ENCODE results near the gene SLC25A44. TPM values are rescaled to one million over a fixed set of nuclear protein-coding genes. Genes with fewer than 3 reads are reported as not detected.
"Not testable (repeated sequence)": the region's sequence is repeated elsewhere in the genome, so short reads cannot be mapped to it uniquely, and the experiment has no call there.

SLC25A44 gene
- total RNA-seq, 1 donor from 2014 or later, result 5.8 TPM

DNA sequence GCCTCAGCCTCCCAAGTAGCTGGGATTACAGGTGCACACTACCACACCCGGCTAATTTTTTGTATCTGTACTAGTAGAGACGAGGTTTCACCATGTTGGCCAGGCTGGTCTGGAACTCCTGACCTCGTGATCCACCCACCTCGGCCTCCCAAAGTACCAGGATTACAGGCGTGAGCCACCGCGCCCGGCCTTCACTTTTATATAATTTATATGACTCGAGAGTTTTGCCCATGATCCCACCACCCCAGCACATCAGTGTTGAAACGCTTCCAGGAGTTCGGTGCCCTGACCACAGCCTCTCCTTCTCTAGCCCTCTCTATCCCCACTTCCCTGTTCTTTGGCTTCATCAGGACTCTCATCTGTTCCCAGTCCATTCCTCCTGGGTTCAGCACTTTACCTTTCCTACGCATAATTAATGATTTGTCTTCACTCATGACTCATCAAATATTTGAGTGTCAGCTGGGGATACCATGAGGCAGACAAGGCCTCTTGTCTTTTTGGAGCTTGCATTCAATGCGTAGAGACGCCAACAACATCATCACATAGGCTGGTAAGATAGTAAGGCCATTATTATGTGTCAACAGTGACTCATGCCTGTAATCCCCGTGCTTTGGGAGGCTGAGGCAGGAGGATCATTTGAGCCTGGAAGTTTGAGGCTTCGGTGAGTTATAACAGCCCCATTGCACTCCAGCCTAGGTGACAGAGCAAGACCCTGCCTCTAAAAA lies 20.3 kb downstream of the SLC25A44 start:
- DNase-seq (ENCODE audit: low read depth), result peak; percentile 83
- FAIRE-seq, result no peak
- H3K4me3 ChIP-seq (ENCODE audit: low read depth, low read length), result no peak overlapping the region
- peaks cover 6% of the 10 kb centered on the region for H3K36me3 ChIP-seq (ENCODE audit: control insufficient read depth, insufficient read depth, low read length)
- no peaks in the 10 kb centered on the region for H3K27me3 ChIP-seq (ENCODE audit: control insufficient read depth, insufficient read depth, low read length)
- TF ChIP-seq CTCF (IDR thresholded peaks at IDR 0.05; ENCODE audit: insufficient read depth, low read length, severe bottlenecking), result no peak

- H3K36me3 ChIP-seq (ENCODE audit: control insufficient read depth, insufficient read depth, low read length); H3K27me3 ChIP-seq (ENCODE audit: control insufficient read depth, insufficient read depth, low read length); DNase-seq (ENCODE audit: low read depth); H3K4me3 ChIP-seq (ENCODE audit: low read depth, low read length): not testable (repeated sequence)
- FAIRE-seq, result peak; percentile 100
These were observed 22.6 kb downstream of the SLC25A44 start for GRCh38 chr1:156216361-156217086.

GRCh38 chr1:156217871-156218270 lies 24.0 kb downstream of the SLC25A44 start:
- no peak overlapping the region for H3K4me3 ChIP-seq (ENCODE audit: low read depth, low read length)
- no peak for TF ChIP-seq CTCF (IDR thresholded peaks at IDR 0.05; ENCODE audit: insufficient read depth, low read length, severe bottlenecking)
- no peaks in the 10 kb centered on the region for H3K27me3 ChIP-seq (ENCODE audit: control insufficient read depth, insufficient read depth, low read length)
- FAIRE-seq (no peak), DNase-seq (ENCODE audit: low read depth) (peak; percentile 76)
- H3K36me3 ChIP-seq (ENCODE audit: control insufficient read depth, insufficient read depth, low read length), result peaks cover 4% of the 10 kb centered on the region

- FAIRE-seq (no peak), DNase-seq (ENCODE audit: low read depth) (no peak)
- no peak overlapping the region for H3K4me3 ChIP-seq (ENCODE audit: low read depth, low read length)
- H3K36me3 ChIP-seq (ENCODE audit: control insufficient read depth, insufficient read depth, low read length), result peaks cover 4% of the 10 kb centered on the region
- no peaks in the 10 kb centered on the region for H3K27me3 ChIP-seq (ENCODE audit: control insufficient read depth, insufficient read depth, low read length)
- TF ChIP-seq CTCF (IDR thresholded peaks at IDR 0.05; ENCODE audit: insufficient read depth, low read length, severe bottlenecking), result no peak
These were observed 26.3 kb downstream of the SLC25A44 start for GRCh38 chr1:156220226-156220625.

DNA sequence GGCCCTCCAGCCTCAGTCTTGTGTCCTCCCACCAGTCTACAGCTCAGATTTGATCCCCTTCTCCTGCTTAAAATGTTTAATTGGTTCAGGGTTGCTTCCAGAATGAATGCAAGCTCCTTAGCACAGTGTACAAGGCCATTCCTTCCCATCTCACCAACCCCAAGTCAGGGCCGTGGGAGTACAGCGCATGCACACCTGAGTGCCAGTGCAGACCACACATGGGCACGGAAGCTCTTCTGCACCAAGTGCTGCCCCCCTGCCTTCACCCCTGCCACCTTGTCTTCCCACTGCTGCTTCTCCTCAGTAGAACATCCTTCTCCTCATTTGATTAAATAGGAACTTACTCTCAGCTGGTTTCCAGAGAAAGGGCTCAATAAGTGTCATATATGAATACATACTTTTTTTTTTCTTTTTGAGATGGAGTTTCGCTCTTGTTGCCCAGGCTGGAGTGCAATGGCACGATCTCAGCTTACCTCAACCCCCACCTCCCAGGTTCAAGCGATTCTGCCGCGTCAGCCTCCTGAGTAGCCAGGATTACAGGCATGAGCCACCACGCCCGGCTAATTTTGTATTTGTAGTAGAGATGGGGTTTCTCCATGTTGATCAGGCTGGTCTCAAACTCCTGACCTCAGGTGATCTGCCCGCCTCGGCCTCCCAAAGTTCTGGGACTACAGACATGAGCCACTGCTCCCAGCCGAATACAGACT lies 28.2 kb downstream of the SLC25A44 start:
- no peak for DNase-seq (ENCODE audit: low read depth)
- no peak for TF ChIP-seq CTCF (IDR thresholded peaks at IDR 0.05; ENCODE audit: insufficient read depth, low read length, severe bottlenecking)
- Histone ChIP-seq H3K4me3 (ENCODE audit: low read depth, low read length) (no peak overlapping the region), H3K27me3 (ENCODE audit: control insufficient read depth, insufficient read depth, low read length) (no peaks in the 10 kb centered on the region), H3K36me3 (ENCODE audit: control insufficient read depth, insufficient read depth, low read length) (peaks cover 6% of the 10 kb centered on the region)
- FAIRE-seq, result no peak

DNA sequence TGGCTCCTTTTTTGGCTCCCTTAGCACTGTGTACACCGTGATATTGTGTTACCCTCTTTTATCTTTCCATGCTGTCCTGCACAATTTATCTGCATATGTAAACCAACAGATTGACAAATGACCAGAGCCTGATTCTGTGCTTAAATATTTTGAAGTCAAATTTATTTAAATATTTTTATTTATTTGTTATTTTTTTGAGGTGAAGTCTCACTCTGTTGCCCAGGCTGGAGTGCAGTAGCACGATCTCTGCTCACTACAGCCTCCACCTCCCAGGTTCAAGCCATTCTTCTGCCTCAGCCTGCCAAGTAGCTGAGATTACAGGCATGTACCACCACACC lies 31.7 kb downstream of the SLC25A44 start:
- Histone ChIP-seq H3K4me3 (ENCODE audit: low read depth, low read length) (no peak overlapping the region), H3K27me3 (ENCODE audit: control insufficient read depth, insufficient read depth, low read length) (no peaks in the 10 kb centered on the region), H3K36me3 (ENCODE audit: control insufficient read depth, insufficient read depth, low read length) (peaks cover 9% of the 10 kb centered on the region)
- DNase-seq (ENCODE audit: low read depth), result no peak
- no peak for TF ChIP-seq CTCF (IDR thresholded peaks at IDR 0.05; ENCODE audit: insufficient read depth, low read length, severe bottlenecking)
- no peak for FAIRE-seq

All from bronchial epithelial cell (primary cell).